ENCODE results near the gene GNG12. TPM values are rescaled to one million over a fixed set of nuclear protein-coding genes. Genes with fewer than 3 reads are reported as not detected.

GNG12 gene
- total RNA-seq, 1 donor from 2014 or later: 23.2 TPM

GRCh38 chr1:67736750-67737149, 96.5 kb downstream of the GNG12 start:
- H3K4me1 Mint-ChIP-seq (ENCODE audit: unreplicated experiment): peaks cover 13% of the 10 kb centered on the region
- H3K9me3 Mint-ChIP-seq: no peaks in the 10 kb centered on the region
- H3K27me3 Mint-ChIP-seq: no peaks in the 10 kb centered on the region
- H3K36me3 Mint-ChIP-seq: no peaks in the 10 kb centered on the region
- TF ChIP-seq CTCF (conservative IDR thresholded peaks at IDR 0.05): no peak
- no peak overlapping the region for H3K27ac Mint-ChIP-seq
- H3K4me3 Mint-ChIP-seq: no peak overlapping the region
- no peak for DNase-seq (ENCODE audit: extremely low spot score, unreplicated experiment)

GRCh38 chr1:67735806-67736627, 97.2 kb downstream of the GNG12 start:
- peaks cover 17% of the 10 kb centered on the region for H3K4me1 Mint-ChIP-seq (ENCODE audit: unreplicated experiment)
- no peak for TF ChIP-seq CTCF (conservative IDR thresholded peaks at IDR 0.05)
- H3K36me3 Mint-ChIP-seq: no peaks in the 10 kb centered on the region
- H3K27ac Mint-ChIP-seq: no peak overlapping the region
- no peaks in the 10 kb centered on the region for H3K9me3 Mint-ChIP-seq
- H3K4me3 Mint-ChIP-seq: peak overlapping the region; percentile 67
- no peaks in the 10 kb centered on the region for H3K27me3 Mint-ChIP-seq
- DNase-seq (ENCODE audit: extremely low spot score, unreplicated experiment): no peak

- no peaks in the 10 kb centered on the region for H3K27me3 Mint-ChIP-seq
- H3K36me3 Mint-ChIP-seq: no peaks in the 10 kb centered on the region
- no peak for TF ChIP-seq CTCF (conservative IDR thresholded peaks at IDR 0.05)
- H3K27ac Mint-ChIP-seq: no peak overlapping the region
- DNase-seq (ENCODE audit: extremely low spot score, unreplicated experiment): no peak
- no peak overlapping the region for H3K4me3 Mint-ChIP-seq
- peaks cover 13% of the 10 kb centered on the region for H3K4me1 Mint-ChIP-seq (ENCODE audit: unreplicated experiment)
- no peaks in the 10 kb centered on the region for H3K9me3 Mint-ChIP-seq
Observed at GRCh38 chr1:67735206-67735605, 98.1 kb downstream of the GNG12 start.

GRCh38 chr1:67734323-67734690, 99.0 kb downstream of the GNG12 start:
- Mint-ChIP-seq H3K4me1 (ENCODE audit: unreplicated experiment) (peaks cover 13% of the 10 kb centered on the region), H3K27ac (no peak overlapping the region), H3K9me3 (no peaks in the 10 kb centered on the region), H3K4me3 (no peak overlapping the region), H3K27me3 (no peaks in the 10 kb centered on the region), H3K36me3 (no peaks in the 10 kb centered on the region)
- DNase-seq (ENCODE audit: extremely low spot score, unreplicated experiment): no peak
- no peak for TF ChIP-seq CTCF (conservative IDR thresholded peaks at IDR 0.05)

GRCh38 chr1:67733681-67734322, 99.5 kb downstream of the GNG12 start:
- Mint-ChIP-seq H3K27ac (no peak overlapping the region), H3K27me3 (no peaks in the 10 kb centered on the region)
- no peak for TF ChIP-seq CTCF (conservative IDR thresholded peaks at IDR 0.05)

More at GRCh38 chr1:67733681-67734322, 99.5 kb downstream of the GNG12 start:
- H3K9me3 Mint-ChIP-seq: no peaks in the 10 kb centered on the region
- peaks cover 13% of the 10 kb centered on the region for H3K4me1 Mint-ChIP-seq (ENCODE audit: unreplicated experiment)
- no peak overlapping the region for H3K4me3 Mint-ChIP-seq
- no peak for DNase-seq (ENCODE audit: extremely low spot score, unreplicated experiment)
- H3K36me3 Mint-ChIP-seq: no peaks in the 10 kb centered on the region
